ENCODE results near the gene IL11RA. TPM values are rescaled to one million over a fixed set of nuclear protein-coding genes. Genes with fewer than 3 reads are reported as not detected.

Gene IL11RA
- total RNA-seq, 1 donor from 2014 or later, result 22.2 TPM

- Histone ChIP-seq H3K4me3 (ENCODE audit: insufficient read depth, low read depth, low read length) (peak within 1 kb of the TSS; percentile 94), H3K27me3 (ENCODE audit: insufficient read depth, low read length) (no peaks in the 10 kb centered on the region), H3K9ac (ENCODE audit: low read length) (peak within 1 kb of the TSS; percentile 97), H3K36me3 (ENCODE audit: insufficient read depth, low read length) (peaks cover 4% of the 10 kb centered on the region), H4K20me1 (ENCODE audit: insufficient read depth, low read length) (peaks cover 3% of the 10 kb centered on the region), H3K4me1 (ENCODE audit: insufficient read depth, low read length) (peaks cover 15% of the 10 kb centered on the region), H3K27ac (ENCODE audit: low read depth, low read length) (peak within 1 kb of the TSS; percentile 80), H3K79me2 (ENCODE audit: insufficient read depth, low read length) (peaks cover 12% of the 10 kb centered on the region), H2AFZ (ENCODE audit: low read depth, low read length) (peak within 1 kb of the TSS; percentile 97), H3K4me2 (ENCODE audit: low read length) (peak within 1 kb of the TSS; percentile 100), H3K9me3 (ENCODE audit: insufficient read depth, low read depth, low read length) (no peaks in the 10 kb centered on the region)
- Mint-ChIP-seq H3K27me3 (ENCODE audit: low read depth, unreplicated experiment) (peaks cover 2% of the 10 kb centered on the region), H3K4me1 (ENCODE audit: low read depth, unreplicated experiment) (peaks cover 6% of the 10 kb centered on the region), H3K9me3 (ENCODE audit: unreplicated experiment) (no peaks in the 10 kb centered on the region), H3K4me3 (ENCODE audit: unreplicated experiment) (peak within 1 kb of the TSS; percentile 95), H3K36me3 (ENCODE audit: low read depth, unreplicated experiment) (peaks cover 17% of the 10 kb centered on the region), H3K27ac (ENCODE audit: unreplicated experiment) (peak within 1 kb of the TSS; percentile 89)
- FAIRE-seq (no peak), DNase-seq (ENCODE audit: low read depth) (peak; percentile 68)
- TF ChIP-seq EZH2 (IDR thresholded peaks at IDR 0.05; ENCODE audit: insufficient read depth, low read length) (no peak), CTCF (IDR thresholded peaks at IDR 0.05; ENCODE audit: insufficient read depth, low read depth, low read length) (no peak)
These were observed 39.9 kb upstream of the IL11RA start, which contains the start of gene RPP25L for GRCh38 chr9:34611811-34612787. Gene RPP25L, minus strand, starts transcription at chr9:34612097. Its CDS starts 801 bp downstream, at chr9:34611296.

DNA sequence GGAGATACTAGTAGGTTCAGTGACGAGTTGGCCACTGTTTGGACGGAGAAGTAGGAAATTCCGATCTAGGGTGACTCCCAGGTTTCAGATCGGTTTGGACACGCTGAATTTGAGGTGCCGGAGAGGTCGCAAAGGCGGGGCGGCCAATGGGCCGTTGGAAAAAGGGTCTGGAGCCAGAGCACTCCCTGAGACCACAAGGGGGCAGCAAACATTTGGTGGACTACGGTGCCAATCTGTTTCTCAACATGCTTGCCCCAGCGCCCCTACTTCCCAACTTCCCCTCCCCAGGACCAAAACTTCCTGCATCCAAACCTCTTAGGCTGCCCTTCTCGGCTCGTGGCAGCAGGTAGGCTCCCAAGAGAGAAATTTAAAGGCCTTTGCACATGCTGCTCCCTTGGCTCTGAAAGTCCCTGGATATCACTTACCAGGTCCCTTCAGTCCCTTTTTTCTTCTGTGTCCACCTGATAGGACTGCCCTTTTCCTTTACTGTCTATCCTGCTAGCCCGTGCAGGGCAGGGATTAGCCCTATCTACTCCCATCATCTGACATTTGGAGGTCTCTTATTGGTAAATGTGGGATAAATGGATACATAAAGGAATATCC lies 39.1 kb upstream of the IL11RA start:
- Histone ChIP-seq H3K4me3 (ENCODE audit: insufficient read depth, low read depth, low read length) (peak overlapping the region; percentile 94), H3K4me2 (ENCODE audit: low read length) (peak overlapping the region; percentile 100), H3K4me1 (ENCODE audit: insufficient read depth, low read length) (peaks cover 15% of the 10 kb centered on the region), H3K9me3 (ENCODE audit: insufficient read depth, low read depth, low read length) (no peaks in the 10 kb centered on the region), H3K27me3 (ENCODE audit: insufficient read depth, low read length) (no peaks in the 10 kb centered on the region), H3K36me3 (ENCODE audit: insufficient read depth, low read length) (peaks cover 8% of the 10 kb centered on the region), H3K9ac (ENCODE audit: low read length) (peak overlapping the region; percentile 97), H4K20me1 (ENCODE audit: insufficient read depth, low read length) (peaks cover 3% of the 10 kb centered on the region), H2AFZ (ENCODE audit: low read depth, low read length) (peak overlapping the region; percentile 97), H3K79me2 (ENCODE audit: insufficient read depth, low read length) (peaks cover 12% of the 10 kb centered on the region), H3K27ac (ENCODE audit: low read depth, low read length) (peak overlapping the region; percentile 52)
- no peak for TF ChIP-seq EZH2 (IDR thresholded peaks at IDR 0.05; ENCODE audit: insufficient read depth, low read length)
- TF ChIP-seq CTCF (IDR thresholded peaks at IDR 0.05; ENCODE audit: insufficient read depth, low read depth, low read length), result peak; percentile 82
- peaks cover 2% of the 10 kb centered on the region for H3K27me3 Mint-ChIP-seq (ENCODE audit: low read depth, unreplicated experiment)
- DNase-seq (ENCODE audit: low read depth), result peak; percentile 38
- peaks cover 23% of the 10 kb centered on the region for H3K36me3 Mint-ChIP-seq (ENCODE audit: low read depth, unreplicated experiment)
- H3K27ac Mint-ChIP-seq (ENCODE audit: unreplicated experiment), result peak overlapping the region; percentile 82
- H3K4me1 Mint-ChIP-seq (ENCODE audit: low read depth, unreplicated experiment), result peaks cover 6% of the 10 kb centered on the region
- peak overlapping the region; percentile 80 for H3K4me3 Mint-ChIP-seq (ENCODE audit: unreplicated experiment)
- no peak for FAIRE-seq
- no peaks in the 10 kb centered on the region for H3K9me3 Mint-ChIP-seq (ENCODE audit: unreplicated experiment)
